ENCODE data around the gene METTL21C. TPM values are rescaled to one million over a fixed set of nuclear protein-coding genes. Genes with fewer than 3 reads are reported as not detected.

Gene METTL21C
- total RNA-seq, 4 donors from 2014 or later: not detected

GRCh38 chr13:102708211-102708610 lies 13.4 kb upstream of the METTL21C start:
- no peak overlapping the region for H3K4me3 ChIP-seq (ENCODE audit: low read depth, poor library complexity, severe bottlenecking)
- intact Hi-C loops (cut with DNase I; ENCODE audit: low total_unique reads): no loop called here
- DNase-seq (ENCODE audit: low spot score in 2 of 2): no peak
- no peak for TF ChIP-seq CTCF (IDR thresholded peaks at IDR 0.05)
- TF ChIP-seq POLR2A (IDR thresholded peaks at IDR 0.05): no peak
- WGBS, 2 donors: 38 to 45% methylated on average over 2 of the region's 2 CpGs

- intact Hi-C loops (cut with DNase I; ENCODE audit: low total_unique reads): no loop called here
- no peak for DNase-seq (ENCODE audit: low spot score in 2 of 2)
- TF ChIP-seq CTCF (IDR thresholded peaks at IDR 0.05) (no peak), POLR2A (IDR thresholded peaks at IDR 0.05) (no peak)
- 9 to 16% methylated on average over 4 of the region's 4 CpGs for WGBS, 2 donors
- H3K4me3 ChIP-seq (ENCODE audit: low read depth, poor library complexity, severe bottlenecking): no peak overlapping the region
Observed at GRCh38 chr13:102707467-102707866, 12.6 kb upstream of the METTL21C start.

- intact Hi-C loops (cut with DNase I; ENCODE audit: low total_unique reads): no loop called here
- 76 to 79% methylated on average over 6 of the region's 6 CpGs for WGBS, 2 donors
- no peak overlapping the region for H3K4me3 ChIP-seq (ENCODE audit: low read depth, poor library complexity, severe bottlenecking)
- no peak for DNase-seq (ENCODE audit: low spot score in 2 of 2)
- TF ChIP-seq CTCF (IDR thresholded peaks at IDR 0.05) (no peak), POLR2A (IDR thresholded peaks at IDR 0.05) (no peak)
Observed at GRCh38 chr13:102704238-102705058, 9.6 kb upstream of the METTL21C start.

GRCh38 chr13:102703726-102704035 lies 8.8 kb upstream of the METTL21C start:
- no peak for TF ChIP-seq POLR2A (IDR thresholded peaks at IDR 0.05)
- no peak for TF ChIP-seq CTCF (IDR thresholded peaks at IDR 0.05)
- DNase-seq (ENCODE audit: low spot score in 2 of 2): no peak
- intact Hi-C loops (cut with DNase I; ENCODE audit: low total_unique reads): no loop called here
- no peak overlapping the region for H3K4me3 ChIP-seq (ENCODE audit: low read depth, poor library complexity, severe bottlenecking)

GRCh38 chr13:102702965-102703725 lies 8.3 kb upstream of the METTL21C start:
- DNase-seq (ENCODE audit: low spot score in 2 of 2): no peak
- no peak overlapping the region for H3K4me3 ChIP-seq (ENCODE audit: low read depth, poor library complexity, severe bottlenecking)
- intact Hi-C loops (cut with DNase I; ENCODE audit: low total_unique reads): no loop called here
- no peak for TF ChIP-seq CTCF (IDR thresholded peaks at IDR 0.05)
- no peak for TF ChIP-seq POLR2A (IDR thresholded peaks at IDR 0.05)
- WGBS, 2 donors: 51 to 55% methylated on average over 8 of the region's 8 CpGs
